Measurements from ENCODE around the gene GATAD2A.

GRCh38 chr19:19461671-19462622 is 56.5 kb downstream of the GATAD2A start:
- TF ChIP-seq POLR2AphosphoS5 (IDR thresholded peaks at IDR 0.05; ENCODE audit: low read depth), result no peak
- no peak for TF ChIP-seq CTCF (IDR thresholded peaks at IDR 0.05; ENCODE audit: insufficient read depth, low read length)
- TF ChIP-seq SPI1 (IDR thresholded peaks at IDR 0.05; ENCODE audit: borderline replicate concordance, low read depth), result no peak
